HG03064 (cell line): Measurements from ENCODE around the gene FMR1NB.

Experiments used
- ATAC-seq: cut with Tn5 transposase; IDR thresholded peaks from one replicate; pipeline ENCODE4 v1.9.1; 2021; ENCODE audit warnings: low read depth; ENCODE audit not compliant: unreplicated experiment

The FMR1NB gene

GRCh38 chrX:147981038-147981752 lies at the start of gene FMR1NB:
Gene FMR1NB, plus strand, starts transcription at chrX:147981337. Its CDS starts 66 bp downstream, at chrX:147981403.
- ATAC-seq: no peak

GRCh38 chrX:147933815-147934214 lies 47.3 kb upstream of the FMR1NB start:
- ATAC-seq: no peak

GRCh38 chrX:147935156-147935758 lies 45.9 kb upstream of the FMR1NB start:
- ATAC-seq: no peak

GRCh38 chrX:147945286-147945685 lies 35.9 kb upstream of the FMR1NB start:
- ATAC-seq: no peak

- ATAC-seq: no peak
Observed at GRCh38 chrX:147948531-147948930, 32.6 kb upstream of the FMR1NB start.

- no peak for ATAC-seq
Observed at GRCh38 chrX:147950352-147950751, 30.8 kb upstream of the FMR1NB start.

- no peak for ATAC-seq
Observed at GRCh38 chrX:147953976-147954375, 27.2 kb upstream of the FMR1NB start.

GRCh38 chrX:147957291-147957690 lies 23.8 kb upstream of the FMR1NB start:
- ATAC-seq: no peak

GRCh38 chrX:147958291-147958690 lies 22.8 kb upstream of the FMR1NB start:
- no peak for ATAC-seq

GRCh38 chrX:147960722-147961121 lies 20.4 kb upstream of the FMR1NB start:
- no peak for ATAC-seq

- no peak for ATAC-seq
Observed at GRCh38 chrX:147962476-147962875, 18.7 kb upstream of the FMR1NB start.

- no peak for ATAC-seq
Observed at GRCh38 chrX:147978931-147979330, 2.2 kb upstream of the FMR1NB start.

GRCh38 chrX:148020329-148020728 lies 39.2 kb downstream of the FMR1NB start:
- ATAC-seq: no peak

- ATAC-seq: no peak
Observed at GRCh38 chrX:148024425-148025148, 43.5 kb downstream of the FMR1NB start.

- ATAC-seq: no peak
Observed at GRCh38 chrX:148035380-148035779, 54.2 kb downstream of the FMR1NB start.

GRCh38 chrX:148037020-148037419 lies 55.9 kb downstream of the FMR1NB start:
- no peak for ATAC-seq

- ATAC-seq: no peak
Observed at GRCh38 chrX:148043271-148043855, 62.2 kb downstream of the FMR1NB start.

GRCh38 chrX:148047200-148047599 lies 66.1 kb downstream of the FMR1NB start:
- no peak for ATAC-seq

- no peak for ATAC-seq
Observed at GRCh38 chrX:148049441-148049840, 68.3 kb downstream of the FMR1NB start.

GRCh38 chrX:148051973-148052372 lies 70.8 kb downstream of the FMR1NB start:
- ATAC-seq: no peak

- no peak for ATAC-seq
Observed at GRCh38 chrX:148067285-148067684, 86.1 kb downstream of the FMR1NB start.
